ENCODE results near the gene PRKAG1.

PRKAG1 gene

DNA sequence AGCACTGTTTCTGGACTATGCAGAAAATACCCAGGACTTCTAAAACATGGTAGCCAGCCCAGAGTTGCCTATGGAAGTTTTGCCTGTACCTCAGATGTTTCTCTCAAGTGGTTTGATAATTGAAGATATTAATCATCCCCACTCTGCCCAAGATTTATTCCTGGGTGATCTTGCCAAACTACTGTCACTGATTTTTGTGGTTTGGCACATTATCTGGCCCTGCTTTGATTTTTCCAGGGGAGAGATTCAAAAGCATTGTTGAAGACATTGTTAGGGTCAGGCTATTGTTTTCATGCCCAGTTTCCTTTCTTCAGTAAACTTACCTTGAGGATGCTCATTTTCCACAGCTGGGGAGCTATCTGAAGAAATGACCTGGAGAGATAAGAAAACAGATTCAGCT is 5.8 kb downstream of the PRKAG1 start:
- Histone ChIP-seq H3K27me3 (ENCODE audit: control insufficient read depth in 2 of 2, insufficient read depth in 2 of 2, low read length in 2 of 2) (no peaks in the 10 kb centered on the region), H3K9ac (ENCODE audit: low read depth in 1 of 2, low read length in 2 of 2) (no peak overlapping the region), H3K9me3 (ENCODE audit: control insufficient read depth in 2 of 2, low read length in 2 of 2) (no peaks in the 10 kb centered on the region), H3K36me3 (ENCODE audit: control insufficient read depth in 2 of 2, insufficient read depth in 2 of 2, low read length in 2 of 2) (peaks cover 8 to 23% of the 10 kb centered on the region in 2 donors), H3K4me3 (ENCODE audit: low read length in 2 of 2) (no peak overlapping the region), H3K27ac (ENCODE audit: low read depth in 2 of 2, low read length in 2 of 2) (no peak overlapping the region), H3K4me1 (ENCODE audit: control insufficient read depth in 2 of 2, insufficient read depth in 2 of 2, low read length in 2 of 2) (peaks cover 3 to 8% of the 10 kb centered on the region in 2 donors)

DNA sequence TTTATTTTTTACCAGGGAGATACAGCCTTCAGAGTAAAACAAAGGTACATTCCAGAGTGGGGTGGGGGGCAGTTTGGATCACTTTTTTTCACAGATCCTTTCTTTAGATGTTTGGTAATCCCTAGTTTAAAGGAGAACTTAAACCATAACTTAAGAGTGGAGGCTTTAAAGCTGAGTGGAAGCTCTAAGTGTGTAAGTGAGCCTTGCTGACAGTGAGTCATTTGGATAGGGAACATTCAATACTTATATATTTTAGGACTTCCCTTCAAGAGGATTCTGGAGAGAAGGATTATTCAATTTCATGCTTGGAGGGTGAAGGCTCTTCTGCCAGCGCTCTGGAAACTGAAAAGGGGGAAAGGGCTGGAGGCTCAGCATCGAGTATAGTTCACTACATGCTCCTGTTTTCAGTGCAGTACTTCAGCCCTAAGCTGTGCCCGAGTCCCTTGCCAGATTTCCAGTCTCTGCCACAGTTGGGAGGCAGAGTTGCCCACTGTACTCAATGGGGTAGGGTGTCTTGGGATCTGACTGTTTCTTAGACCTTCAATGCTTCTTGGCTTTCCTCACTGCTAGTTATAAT is 8.4 kb downstream of the PRKAG1 start:
- no peak overlapping the region for H3K9ac ChIP-seq (ENCODE audit: low read depth in 1 of 2, low read length in 2 of 2)
- H3K4me3 ChIP-seq (ENCODE audit: low read length in 2 of 2): no peak overlapping the region
- H3K27ac ChIP-seq (ENCODE audit: low read depth in 2 of 2, low read length in 2 of 2): no peak overlapping the region
- H3K36me3 ChIP-seq (ENCODE audit: control insufficient read depth in 2 of 2, insufficient read depth in 2 of 2, low read length in 2 of 2): peaks cover 11 to 28% of the 10 kb centered on the region in 2 donors
- H3K4me1 ChIP-seq (ENCODE audit: control insufficient read depth in 2 of 2, insufficient read depth in 2 of 2, low read length in 2 of 2): no peaks in the 10 kb centered on the region
- H3K27me3 ChIP-seq (ENCODE audit: control insufficient read depth in 2 of 2, insufficient read depth in 2 of 2, low read length in 2 of 2): no peaks in the 10 kb centered on the region
- no peaks in the 10 kb centered on the region for H3K9me3 ChIP-seq (ENCODE audit: control insufficient read depth in 2 of 2, low read length in 2 of 2)

DNA sequence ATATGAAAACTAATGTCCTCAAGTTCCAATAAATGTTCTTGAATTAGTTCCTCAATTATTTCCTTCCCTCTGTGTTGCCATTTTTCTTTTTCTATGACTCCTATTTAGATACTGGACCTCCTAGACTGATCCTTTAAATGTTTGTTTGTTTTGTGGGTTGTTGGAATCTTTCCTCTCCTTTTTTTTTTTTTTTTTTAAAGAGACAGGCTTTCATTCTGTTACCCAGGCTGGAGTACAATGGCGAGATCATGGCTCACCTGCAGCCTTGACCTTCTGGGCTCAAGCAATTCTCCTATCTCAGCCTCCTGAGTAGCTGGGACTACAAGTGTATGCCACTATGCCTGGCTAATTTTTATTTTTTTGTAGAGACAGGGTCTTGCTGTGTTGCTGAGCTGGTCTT is 9.6 kb downstream of the PRKAG1 start:
- Histone ChIP-seq H3K36me3 (ENCODE audit: control insufficient read depth in 2 of 2, insufficient read depth in 2 of 2, low read length in 2 of 2) (peaks cover 20 to 38% of the 10 kb centered on the region in 2 donors), H3K4me1 (ENCODE audit: control insufficient read depth in 2 of 2, insufficient read depth in 2 of 2, low read length in 2 of 2) (no peaks in the 10 kb centered on the region), H3K4me3 (ENCODE audit: low read length in 2 of 2) (no peak overlapping the region), H3K9me3 (ENCODE audit: control insufficient read depth in 2 of 2, low read length in 2 of 2) (no peaks in the 10 kb centered on the region), H3K27me3 (ENCODE audit: control insufficient read depth in 2 of 2, insufficient read depth in 2 of 2, low read length in 2 of 2) (no peaks in the 10 kb centered on the region), H3K9ac (ENCODE audit: low read depth in 1 of 2, low read length in 2 of 2) (no peak overlapping the region), H3K27ac (ENCODE audit: low read depth in 2 of 2, low read length in 2 of 2) (no peak overlapping the region)

DNA sequence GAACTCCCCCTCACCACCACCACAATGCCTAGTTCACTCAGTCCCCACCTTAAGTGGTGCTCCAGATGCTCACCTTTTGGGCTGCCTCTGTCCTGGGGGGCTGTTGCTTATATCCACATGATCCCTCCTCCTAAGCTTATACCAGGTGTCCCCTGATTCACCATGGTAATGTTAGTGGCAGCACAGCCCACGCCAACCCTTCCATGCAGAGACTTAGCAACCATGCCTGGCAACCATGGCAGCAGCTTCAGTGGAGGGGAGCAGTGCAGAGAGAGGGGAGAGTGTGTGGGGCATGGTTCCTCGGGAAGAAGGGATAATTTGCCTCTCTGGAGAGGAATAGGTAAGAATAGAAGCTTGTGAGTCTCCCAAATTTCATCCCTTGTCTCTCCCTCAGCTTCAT is 18.2 kb downstream of the PRKAG1 start:
- Histone ChIP-seq H3K4me3 (ENCODE audit: low read length in 2 of 2) (no peak overlapping the region), H3K4me1 (ENCODE audit: control insufficient read depth in 2 of 2, insufficient read depth in 2 of 2, low read length in 2 of 2) (peaks cover 27 to 30% of the 10 kb centered on the region in 2 donors), H3K27ac (ENCODE audit: low read depth in 2 of 2, low read length in 2 of 2) (no peak overlapping the region), H3K36me3 (ENCODE audit: control insufficient read depth in 2 of 2, insufficient read depth in 2 of 2, low read length in 2 of 2) (peaks cover 28 to 33% of the 10 kb centered on the region in 2 donors), H3K9me3 (ENCODE audit: control insufficient read depth in 2 of 2, low read length in 2 of 2) (no peaks in the 10 kb centered on the region), H3K27me3 (ENCODE audit: control insufficient read depth in 2 of 2, insufficient read depth in 2 of 2, low read length in 2 of 2) (peaks cover 27% of the 10 kb centered on the region in 2 donors), H3K9ac (ENCODE audit: low read depth in 1 of 2, low read length in 2 of 2) (no peak overlapping the region)

DNA sequence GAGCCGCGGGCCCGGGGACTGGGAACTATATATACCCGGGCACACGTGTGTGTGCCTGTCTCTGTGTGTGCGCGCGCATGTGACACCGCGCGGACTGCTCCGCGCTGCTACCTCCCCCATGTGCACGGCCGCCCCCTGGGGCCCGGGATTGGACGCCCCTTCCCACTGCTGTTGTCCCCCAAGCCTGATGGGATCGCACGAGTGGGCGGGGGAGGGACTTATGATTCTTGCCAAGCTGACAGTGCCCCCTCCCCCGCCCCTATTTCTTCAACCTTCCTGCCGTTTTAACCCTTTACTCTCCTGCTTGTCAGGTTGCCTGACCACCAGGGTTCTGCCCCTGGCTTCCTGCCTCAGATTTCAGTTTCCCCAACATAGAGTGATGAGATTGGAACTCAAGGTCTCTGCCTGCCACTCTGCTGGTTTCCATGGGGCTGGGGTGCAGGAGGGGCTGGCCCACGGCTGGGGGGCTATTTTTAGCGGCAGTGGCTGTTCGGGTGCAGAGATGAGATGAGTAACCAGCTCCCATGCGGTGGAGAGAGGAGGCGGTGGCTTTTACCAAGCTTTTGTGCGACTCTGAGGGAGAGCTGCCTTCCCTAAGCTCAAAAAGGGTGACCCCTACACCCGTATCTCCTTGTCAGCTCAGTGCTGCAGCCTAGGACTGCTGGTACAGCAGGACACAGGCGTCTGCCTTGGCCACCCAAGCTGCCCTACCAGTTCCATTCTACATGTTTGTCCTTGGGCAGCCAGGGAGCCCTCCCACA is 19.0 kb downstream of the PRKAG1 start, which contains the start of gene DDN:
Gene DDN (minus strand): TSS at position 5 of the 761 bp plus-strand sequence. CDS start 88 bp downstream, outside the sequence.
- Histone ChIP-seq H3K36me3 (ENCODE audit: control insufficient read depth in 2 of 2, insufficient read depth in 2 of 2, low read length in 2 of 2) (peaks cover 20 to 25% of the 10 kb centered on the region in 2 donors), H3K27me3 (ENCODE audit: control insufficient read depth in 2 of 2, insufficient read depth in 2 of 2, low read length in 2 of 2) (peaks cover 30 to 31% of the 10 kb centered on the region in 2 donors), H3K9ac (ENCODE audit: low read depth in 1 of 2, low read length in 2 of 2) (peak within 1 kb of the TSS; percentile 9 to 14), H3K9me3 (ENCODE audit: control insufficient read depth in 2 of 2, low read length in 2 of 2) (no peaks in the 10 kb centered on the region), H3K27ac (ENCODE audit: low read depth in 2 of 2, low read length in 2 of 2) (no peak within 1 kb of the TSS), H3K4me3 (ENCODE audit: low read length in 2 of 2) (peak within 1 kb of the TSS; percentile 52 to 60), H3K4me1 (ENCODE audit: control insufficient read depth in 2 of 2, insufficient read depth in 2 of 2, low read length in 2 of 2) (peaks cover 27 to 30% of the 10 kb centered on the region in 2 donors)

DNA sequence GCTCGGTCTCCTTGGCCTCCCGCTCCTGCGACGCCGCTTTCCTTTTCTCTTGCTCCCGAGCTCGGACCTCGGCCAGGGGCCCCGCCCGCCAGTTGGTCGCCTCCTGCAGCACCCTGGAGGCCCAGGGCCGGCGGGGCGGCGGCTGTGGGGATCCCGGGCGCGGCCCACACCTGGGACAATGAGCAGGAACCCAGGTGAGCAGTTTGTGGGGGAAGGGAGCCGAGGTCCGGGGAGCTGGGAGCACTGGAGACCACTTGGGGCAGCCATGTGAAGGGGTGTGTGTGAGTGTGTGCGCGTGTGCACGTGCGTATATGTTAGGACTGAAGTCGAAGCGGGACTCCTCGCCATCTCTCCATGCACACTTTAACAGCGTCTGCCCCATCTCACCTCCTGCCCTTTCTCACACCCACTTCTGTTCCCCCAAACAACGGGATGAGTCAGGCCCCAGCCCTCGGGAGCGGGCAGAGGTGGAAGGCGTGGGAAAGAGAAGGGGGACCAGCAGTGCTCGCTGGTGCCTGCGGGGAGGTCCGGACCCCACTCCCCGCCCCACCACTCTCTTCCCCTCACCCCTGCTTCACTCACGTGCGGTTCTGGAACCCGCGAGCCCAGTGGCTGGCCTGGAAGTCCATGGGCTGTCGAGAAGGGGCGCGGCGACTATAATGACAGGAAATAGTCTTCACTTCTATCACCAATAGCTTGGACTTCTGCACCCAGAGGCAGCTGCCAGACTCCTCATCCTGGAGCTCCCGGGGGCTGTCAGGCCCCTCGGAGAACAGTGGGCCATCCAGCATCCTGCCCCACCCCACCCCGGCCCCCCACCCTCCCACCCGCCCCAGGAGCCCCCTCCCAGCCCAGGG is 19.9 kb downstream of the PRKAG1 start:
- peaks cover 30 to 39% of the 10 kb centered on the region in 2 donors for H3K27me3 ChIP-seq (ENCODE audit: control insufficient read depth in 2 of 2, insufficient read depth in 2 of 2, low read length in 2 of 2)
- no peaks in the 10 kb centered on the region for H3K9me3 ChIP-seq (ENCODE audit: control insufficient read depth in 2 of 2, low read length in 2 of 2)
- peaks cover 27 to 30% of the 10 kb centered on the region in 2 donors for H3K4me1 ChIP-seq (ENCODE audit: control insufficient read depth in 2 of 2, insufficient read depth in 2 of 2, low read length in 2 of 2)
- no peak overlapping the region for H3K27ac ChIP-seq (ENCODE audit: low read depth in 2 of 2, low read length in 2 of 2)
- peak overlapping the region in 1 of 2 donors; percentile 9 for H3K9ac ChIP-seq (ENCODE audit: low read depth in 1 of 2, low read length in 2 of 2)
- H3K4me3 ChIP-seq (ENCODE audit: low read length in 2 of 2): peak overlapping the region; percentile 52 to 60
- H3K36me3 ChIP-seq (ENCODE audit: control insufficient read depth in 2 of 2, insufficient read depth in 2 of 2, low read length in 2 of 2): peaks cover 17 to 21% of the 10 kb centered on the region in 2 donors

DNA sequence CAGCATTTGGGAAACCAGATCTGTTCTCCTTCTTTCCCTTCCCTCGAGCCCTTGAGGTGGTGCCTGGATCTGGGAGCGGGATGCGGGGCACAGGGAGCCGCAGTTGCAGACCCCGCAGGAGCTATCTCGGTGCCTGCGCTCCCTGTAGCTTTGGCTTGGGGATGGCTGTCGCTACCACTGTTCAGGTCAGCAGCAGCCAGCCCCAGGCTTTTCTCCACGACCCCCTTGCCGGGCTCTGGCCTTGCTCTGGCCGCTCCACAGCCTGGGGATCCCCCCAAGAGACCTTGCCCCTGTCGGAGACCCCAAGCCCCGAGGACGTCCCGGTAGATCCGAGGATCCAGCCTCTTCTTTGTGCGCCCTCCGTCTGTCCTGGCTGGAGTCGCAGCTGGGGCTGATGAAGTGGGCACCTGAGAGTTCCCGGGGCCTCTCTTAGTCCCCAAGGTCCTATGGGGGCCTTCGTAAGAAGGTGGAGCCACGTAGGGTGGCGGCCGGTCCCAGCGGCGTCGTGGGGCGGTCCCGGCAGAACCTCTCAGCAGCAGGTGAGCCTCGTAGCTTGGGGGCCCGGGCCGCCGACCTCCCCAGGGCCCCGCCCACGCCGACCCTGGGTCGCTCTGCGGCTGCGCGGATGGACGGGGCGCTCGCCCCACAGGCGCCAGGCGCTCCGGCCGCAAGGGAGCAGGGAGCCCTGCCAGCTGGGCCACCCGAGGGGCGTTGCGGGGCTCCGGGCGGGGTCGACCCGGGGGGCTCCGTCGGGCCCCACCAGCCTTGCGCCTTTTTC is 20.7 kb downstream of the PRKAG1 start:
- Histone ChIP-seq H3K36me3 (ENCODE audit: control insufficient read depth in 2 of 2, insufficient read depth in 2 of 2, low read length in 2 of 2) (peaks cover 13% of the 10 kb centered on the region in 2 donors), H3K27ac (ENCODE audit: low read depth in 2 of 2, low read length in 2 of 2) (no peak overlapping the region), H3K9ac (ENCODE audit: low read depth in 1 of 2, low read length in 2 of 2) (peak overlapping the region in 1 of 2 donors; percentile 35), H3K4me1 (ENCODE audit: control insufficient read depth in 2 of 2, insufficient read depth in 2 of 2, low read length in 2 of 2) (peaks cover 27 to 30% of the 10 kb centered on the region in 2 donors), H3K4me3 (ENCODE audit: low read length in 2 of 2) (peak overlapping the region; percentile 31 to 60), H3K27me3 (ENCODE audit: control insufficient read depth in 2 of 2, insufficient read depth in 2 of 2, low read length in 2 of 2) (peaks cover 34 to 43% of the 10 kb centered on the region in 2 donors), H3K9me3 (ENCODE audit: control insufficient read depth in 2 of 2, low read length in 2 of 2) (no peaks in the 10 kb centered on the region)

DNA sequence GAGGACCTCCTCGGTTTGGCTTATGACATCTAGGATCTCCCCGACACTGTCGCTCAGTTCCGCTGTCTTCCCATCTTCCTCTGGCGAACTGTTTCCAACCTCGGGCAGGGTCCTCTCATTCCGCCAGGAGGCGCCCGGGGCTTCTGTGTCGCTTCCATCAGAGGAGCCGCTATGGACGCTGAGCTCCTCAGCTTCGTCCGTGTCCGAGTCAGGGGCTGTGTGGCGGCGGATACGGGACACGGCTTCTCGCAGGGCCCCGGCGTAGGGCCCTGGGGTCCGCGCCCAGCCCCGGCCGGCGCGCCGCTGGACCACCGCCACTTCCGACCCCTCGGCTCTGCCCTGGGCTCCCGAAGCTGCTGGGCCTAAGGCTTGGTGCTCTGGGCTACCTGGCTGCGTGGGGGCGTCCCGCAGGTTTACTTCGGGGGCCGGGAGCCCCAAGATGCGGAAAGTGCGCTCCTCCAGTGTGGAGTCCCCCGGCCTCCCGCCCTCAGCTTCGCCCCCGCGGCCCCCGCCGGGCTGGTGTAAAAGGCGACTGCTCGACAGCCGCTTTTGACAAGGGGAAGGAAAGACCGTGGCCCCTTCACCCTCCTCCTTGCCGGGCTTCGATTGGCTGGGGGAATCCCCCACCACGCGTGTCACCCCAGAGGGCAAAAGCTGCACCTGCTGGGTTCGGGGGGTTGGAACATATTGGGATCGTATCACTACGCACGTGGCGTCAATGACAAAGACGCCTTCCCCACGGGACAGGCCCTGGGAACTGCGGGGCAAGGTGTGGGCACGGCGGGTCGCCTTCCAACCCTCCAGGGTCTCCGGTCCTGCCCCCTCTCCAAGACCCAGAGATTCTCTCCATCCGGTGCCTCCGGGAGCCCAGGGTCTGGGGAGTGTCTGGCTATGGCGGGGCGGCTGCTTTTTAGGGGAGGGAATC is 21.5 kb downstream of the PRKAG1 start:
- Histone ChIP-seq H3K36me3 (ENCODE audit: control insufficient read depth in 2 of 2, insufficient read depth in 2 of 2, low read length in 2 of 2) (peaks cover 5 to 7% of the 10 kb centered on the region in 2 donors), H3K27ac (ENCODE audit: low read depth in 2 of 2, low read length in 2 of 2) (no peak overlapping the region), H3K27me3 (ENCODE audit: control insufficient read depth in 2 of 2, insufficient read depth in 2 of 2, low read length in 2 of 2) (peaks cover 33 to 44% of the 10 kb centered on the region in 2 donors), H3K4me1 (ENCODE audit: control insufficient read depth in 2 of 2, insufficient read depth in 2 of 2, low read length in 2 of 2) (peaks cover 27 to 30% of the 10 kb centered on the region in 2 donors), H3K9ac (ENCODE audit: low read depth in 1 of 2, low read length in 2 of 2) (peak overlapping the region in 1 of 2 donors; percentile 35), H3K9me3 (ENCODE audit: control insufficient read depth in 2 of 2, low read length in 2 of 2) (no peaks in the 10 kb centered on the region), H3K4me3 (ENCODE audit: low read length in 2 of 2) (peak overlapping the region; percentile 20 to 60)
